GM21367 (cell line): Measurements from ENCODE around the gene TGM1.
A peak's percentile ranks its signal among the peaks of the same experiment; 100 is the strongest.

Experiments used
- ATAC-seq: cut with Tn5 transposase; IDR thresholded peaks from one replicate; pipeline ENCODE4 v1.9.1; 2021; ENCODE audit not compliant: unreplicated experiment

TGM1 gene

GRCh38 chr14:24271134-24271833, 8.3 kb upstream of the TGM1 start, which contains the start of gene RABGGTA:
Gene RABGGTA, minus strand, starts transcription at chr14:24271597. Its CDS starts 482 bp downstream, at chr14:24271115.
- peak; percentile 77 for ATAC-seq

- no peak for ATAC-seq
These were observed 7.7 kb upstream of the TGM1 start for GRCh38 chr14:24270537-24271133.

- no peak for ATAC-seq
These were observed 7.0 kb upstream of the TGM1 start for GRCh38 chr14:24269910-24270536.

- ATAC-seq = no peak
These were observed 6.4 kb upstream of the TGM1 start for GRCh38 chr14:24269368-24269767.

- no peak for ATAC-seq
These were observed 5.2 kb upstream of the TGM1 start for GRCh38 chr14:24268225-24268624.

GRCh38 chr14:24267516-24267915, 4.5 kb upstream of the TGM1 start:
- ATAC-seq = no peak

- no peak for ATAC-seq
These were observed 3.6 kb upstream of the TGM1 start for GRCh38 chr14:24266344-24267244.

- ATAC-seq = no peak
These were observed 1.3 kb upstream of the TGM1 start for GRCh38 chr14:24264298-24264697.

- ATAC-seq = no peak
These were observed 871 bp upstream of the TGM1 start for GRCh38 chr14:24263848-24264247.

GRCh38 chr14:24261969-24262327, 1.0 kb downstream of the TGM1 start:
- ATAC-seq = no peak

- ATAC-seq = no peak
These were observed 1.6 kb downstream of the TGM1 start for GRCh38 chr14:24261256-24261968.

- no peak for ATAC-seq
These were observed 2.2 kb downstream of the TGM1 start for GRCh38 chr14:24260780-24261157.

- no peak for ATAC-seq
These were observed 2.8 kb downstream of the TGM1 start for GRCh38 chr14:24260026-24260779.

GRCh38 chr14:24259282-24260025, 3.5 kb downstream of the TGM1 start:
- ATAC-seq = no peak

GRCh38 chr14:24258548-24259265, 4.3 kb downstream of the TGM1 start:
- ATAC-seq = no peak

GRCh38 chr14:24258119-24258518, 4.9 kb downstream of the TGM1 start:
- no peak for ATAC-seq

- no peak for ATAC-seq
These were observed 6.0 kb downstream of the TGM1 start for GRCh38 chr14:24256960-24257359.

- no peak for ATAC-seq
These were observed 6.9 kb downstream of the TGM1 start for GRCh38 chr14:24255931-24256711.
